HepG2 (cell line): Measurements from ENCODE around the gene ASPRV1. TPM values are rescaled to one million over a fixed set of nuclear protein-coding genes. Genes with fewer than 3 reads are reported as not detected.

Experiments
- ATM ChIP-seq: fragments of 450-650 bp; IDR thresholded peaks from 2 replicates; pipeline ENCODE4 v1.7.1; 2017; ENCODE audit warnings: mild to moderate bottlenecking, borderline replicate concordance
- CSRNP1 ChIP-seq: sonication (generic); formaldehyde crosslinking; IDR thresholded peaks from 2 replicates; pipeline ENCODE4 v1.8.1; 2023; ENCODE audit warnings: mild to moderate bottlenecking, missing genetic modification reagents
- CTCF ChIP-seq: sonication (generic); formaldehyde crosslinking; IDR thresholded peaks from 2 replicates; pipeline ENCODE4 v1.5.0; 2020; ENCODE audit warnings: mild to moderate bottlenecking, missing genetic modification reagents, moderate library complexity
- HES4 ChIP-seq: sonication (generic); formaldehyde crosslinking; IDR thresholded peaks from 2 replicates; pipeline ENCODE4 v1.9.0; 2021; ENCODE audit warnings: mild to moderate bottlenecking, missing genetic modification reagents, borderline replicate concordance
- HMGA1 ChIP-seq: sonication (generic); formaldehyde crosslinking; conservative IDR thresholded peaks from 2 replicates; pipeline ENCODE4 v1.4.0; 2020; ENCODE audit warnings: missing genetic modification reagents
- MIER3 ChIP-seq: IDR thresholded peaks from 2 replicates; pipeline ENCODE4 v1.6.1; 2016; ENCODE audit warnings: missing compliant biosample characterization, borderline replicate concordance
- NR2F6 ChIP-seq, 2 experiments: IDR thresholded peaks; 2 replicates each; pipeline ENCODE4 v1.6.1; 2016; ENCODE audit warnings: antibody characterized with exemption in 1 of 2, mild to moderate bottlenecking in 1 of 2
- PAXIP1 ChIP-seq: sonication (generic); formaldehyde crosslinking; conservative IDR thresholded peaks from 2 replicates; pipeline ENCODE4 v1.4.0; 2020; ENCODE audit warnings: mild to moderate bottlenecking, missing genetic modification reagents, moderate library complexity
- PLSCR1 ChIP-seq: sonication (generic); formaldehyde crosslinking; IDR thresholded peaks from 2 replicates; pipeline ENCODE4 v1.5.0; 2020; ENCODE audit warnings: missing genetic modification reagents, mild to moderate bottlenecking, borderline replicate concordance
- POLR2A ChIP-seq, 2 experiments: IDR thresholded peaks; 2 replicates each; pipeline ENCODE4 v1.6.1; 2011; ENCODE audit warnings: low read depth in 2 of 2, low read length in 2 of 2, mild to moderate bottlenecking in 1 of 2, moderate library complexity in 1 of 2; ENCODE audit not compliant: insufficient read depth in 1 of 2
- SATB2 ChIP-seq: sonication (generic); formaldehyde crosslinking; IDR thresholded peaks from 2 replicates; pipeline ENCODE4 v1.5.0; 2020; ENCODE audit warnings: missing genetic modification reagents
- ZBTB26 ChIP-seq: IDR thresholded peaks from 2 replicates; pipeline ENCODE4 v1.6.1; 2016; ENCODE audit warnings: missing compliant biosample characterization, missing genetic modification reagents, borderline replicate concordance
- ZNF20 ChIP-seq: sonication (generic); formaldehyde crosslinking; IDR thresholded peaks from 2 replicates; pipeline ENCODE4 v1.4.0; 2020; ENCODE audit warnings: mild to moderate bottlenecking, moderate library complexity, missing genetic modification reagents
- ZNF337 ChIP-seq: sonication (generic); formaldehyde crosslinking; IDR thresholded peaks from 2 replicates; pipeline ENCODE4 v1.5.1; 2020; ENCODE audit warnings: missing genetic modification reagents, low read depth, mild to moderate bottlenecking, borderline replicate concordance
- ZNF350 ChIP-seq: sonication (generic); formaldehyde crosslinking; IDR thresholded peaks from 2 replicates; pipeline ENCODE4 v1.4.0; 2020; ENCODE audit warnings: mild to moderate bottlenecking, low read depth, missing genetic modification reagents, borderline replicate concordance
- ZNF367 ChIP-seq: sonication (generic); formaldehyde crosslinking; IDR thresholded peaks from 2 replicates; pipeline ENCODE4 v1.4.0; 2020; ENCODE audit warnings: missing genetic modification reagents, borderline replicate concordance
- ZNF713 ChIP-seq: sonication (generic); formaldehyde crosslinking; IDR thresholded peaks from 2 replicates; pipeline ENCODE4 v1.4.0; 2020; ENCODE audit warnings: mild to moderate bottlenecking, missing genetic modification reagents
- ZNF720 ChIP-seq: sonication (generic); formaldehyde crosslinking; IDR thresholded peaks from 2 replicates; pipeline ENCODE4 v1.4.0; 2020; ENCODE audit warnings: missing genetic modification reagents
- ZNF724P ChIP-seq: sonication (generic); formaldehyde crosslinking; IDR thresholded peaks from 2 replicates; pipeline ENCODE4 v1.8.0; 2022; ENCODE audit warnings: missing genetic modification reagents, borderline replicate concordance
- polyA plus RNA-seq, 8 experiments: library from polyadenylated mRNA; depleted of rRNA in 3 of 8; stranded (reverse) in 7 of 8; unstranded in 1 of 8; fragments of >200 nt; fragmentation: Illumina TruSeq in 4 of 8; extraction: Trizol in 4 of 8; gene quantifications; 2 replicates each; pipeline versions ENCODE4 v1.2.1 to v1.2.3, GENCODE V29; 2011 to 2016; ENCODE audit warnings: low read depth in 4 of 8, missing spikeins in 1 of 8, mixed read lengths in 1 of 8; ENCODE audit not compliant: insufficient read depth in 1 of 8
- total RNA-seq, 5 experiments: library from RNA; depleted of rRNA; stranded (reverse); fragments of >200 nt; fragmentation: Illumina TruSeq; extraction: Trizol; gene quantifications; 2 replicates each; pipeline ENCODE4 v1.2.3, GENCODE V29; 2016; ENCODE audit warnings: low read depth in 1 of 5

Gene ASPRV1
- total and polyA plus RNA-seq, 2 of the 13 experiments (the other 11 are each of a cell fraction or from before 2014, with no cell fraction given) = 0.40 to 0.48 TPM

- TF ChIP-seq PAXIP1 (CRISPR knock-in tag) (peak; percentile 72), ZNF337 (no peak), CTCF (CRISPR knock-in tag) (0 out of 2 replicates have a peak, but pooled peaks have one; percentile 7), POLR2A (IDR thresholded peaks at IDR 0.05; ENCODE audit: insufficient read depth in 1 of 2, low read depth in 2 of 2, low read length in 2 of 2) (no peak), ZNF20 (no peak), ZNF350 (CRISPR knock-in tag) (peak; percentile 36; the same call in 1 of the 2 replicates), ZNF367 (CRISPR knock-in tag) (no peak), CSRNP1 (CRISPR knock-in tag) (no peak), ATM (no peak), NR2F6 (IDR thresholded peaks at IDR 0.05) (peak; percentile 8), NR2F6 (CRISPR knock-in tag; IDR thresholded peaks at IDR 0.05) (no peak), PLSCR1 (CRISPR knock-in tag) (no peak), HES4 (CRISPR knock-in tag) (no peak), HMGA1 (no peak), ZNF720 (CRISPR knock-in tag) (no peak), ZNF713 (CRISPR knock-in tag) (no peak), ZBTB26 (CRISPR knock-in tag) (no peak), ZNF724P (CRISPR knock-in tag) (no peak), SATB2 (CRISPR knock-in tag) (no peak), MIER3 (CRISPR knock-in tag) (peak; percentile 28; the same call in 1 of the 2 replicates)
Observed at GRCh38 chr2:69946351-69947324, 14.8 kb downstream of the ASPRV1 start (continued).
